Epithelial cell of esophagus (primary cell): ENCODE data around the gene DCLK1.
"Not testable (repeated sequence)": the region's sequence is repeated elsewhere in the genome, so short reads cannot be mapped to it uniquely, and the experiment has no call there.

ENCODE experiments used
- DNase-seq: peaks from one replicate; pipeline ENCODE4 v3.0.0; 2010; ENCODE audit warnings: low read depth
- H3K4me3 ChIP-seq: 2 replicates; pipeline ENCODE4 v1.5.1; 2011; ENCODE audit warnings: mild to moderate bottlenecking, low read length, control low read depth
- TF ChIP-seq, protein P1 (sequence below): IDR thresholded peaks from 2 replicates; pipeline ENCODE4 v1.5.1; 2011; ENCODE audit warnings: low read depth, mild to moderate bottlenecking, low read length, control low read depth, inconsistent platforms; ENCODE audit not compliant: insufficient read depth; ENCODE audit errors: missing control alignments

The DCLK1 gene

DNA sequence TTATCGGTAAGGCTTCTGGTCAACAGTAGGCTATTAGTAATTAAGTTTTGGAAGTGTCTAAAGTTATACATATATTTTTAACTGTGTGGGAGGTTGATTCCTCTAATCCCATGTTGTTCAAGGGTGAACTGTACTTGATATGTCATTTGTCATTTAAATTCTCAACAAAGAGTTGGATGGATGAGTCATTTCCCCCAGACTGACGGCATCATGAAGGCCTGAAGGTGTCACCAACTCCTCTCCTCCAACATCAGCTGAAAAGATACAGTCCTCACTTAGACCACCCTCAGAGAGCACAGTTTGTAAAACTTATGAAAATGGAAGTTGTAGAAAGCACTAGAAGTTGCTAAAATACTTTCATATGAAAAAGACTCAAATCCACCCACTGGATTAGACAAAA lies 48.8 kb downstream of the DCLK1 start:
- no peak for DNase-seq
- TF ChIP-seq, protein P1, sequence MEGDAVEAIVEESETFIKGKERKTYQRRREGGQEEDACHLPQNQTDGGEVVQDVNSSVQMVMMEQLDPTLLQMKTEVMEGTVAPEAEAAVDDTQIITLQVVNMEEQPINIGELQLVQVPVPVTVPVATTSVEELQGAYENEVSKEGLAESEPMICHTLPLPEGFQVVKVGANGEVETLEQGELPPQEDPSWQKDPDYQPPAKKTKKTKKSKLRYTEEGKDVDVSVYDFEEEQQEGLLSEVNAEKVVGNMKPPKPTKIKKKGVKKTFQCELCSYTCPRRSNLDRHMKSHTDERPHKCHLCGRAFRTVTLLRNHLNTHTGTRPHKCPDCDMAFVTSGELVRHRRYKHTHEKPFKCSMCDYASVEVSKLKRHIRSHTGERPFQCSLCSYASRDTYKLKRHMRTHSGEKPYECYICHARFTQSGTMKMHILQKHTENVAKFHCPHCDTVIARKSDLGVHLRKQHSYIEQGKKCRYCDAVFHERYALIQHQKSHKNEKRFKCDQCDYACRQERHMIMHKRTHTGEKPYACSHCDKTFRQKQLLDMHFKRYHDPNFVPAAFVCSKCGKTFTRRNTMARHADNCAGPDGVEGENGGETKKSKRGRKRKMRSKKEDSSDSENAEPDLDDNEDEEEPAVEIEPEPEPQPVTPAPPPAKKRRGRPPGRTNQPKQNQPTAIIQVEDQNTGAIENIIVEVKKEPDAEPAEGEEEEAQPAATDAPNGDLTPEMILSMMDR: no peak
- no peak overlapping the region for H3K4me3 ChIP-seq

DNA sequence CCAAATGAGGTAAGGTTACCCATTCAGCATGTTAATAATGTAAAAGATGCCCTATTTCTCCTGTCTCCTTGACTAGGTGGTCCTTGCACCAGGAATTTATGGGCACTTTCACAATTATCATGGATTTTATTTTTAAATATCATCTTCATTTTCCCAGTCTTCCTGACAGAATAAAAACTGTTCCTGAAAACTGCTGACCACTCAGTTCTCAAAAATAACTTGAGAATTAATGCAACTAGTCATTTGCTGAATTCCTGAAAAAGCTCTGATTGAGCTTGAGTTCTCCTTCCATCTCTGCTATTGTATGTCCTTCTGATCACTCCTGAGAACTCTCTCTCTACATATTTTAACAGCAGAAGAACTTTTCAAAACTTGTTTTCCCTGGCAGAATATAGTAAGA lies 55.0 kb downstream of the DCLK1 start:
- no peak for DNase-seq
- no peak overlapping the region for H3K4me3 ChIP-seq
- TF ChIP-seq, protein P1: no peak

DNA sequence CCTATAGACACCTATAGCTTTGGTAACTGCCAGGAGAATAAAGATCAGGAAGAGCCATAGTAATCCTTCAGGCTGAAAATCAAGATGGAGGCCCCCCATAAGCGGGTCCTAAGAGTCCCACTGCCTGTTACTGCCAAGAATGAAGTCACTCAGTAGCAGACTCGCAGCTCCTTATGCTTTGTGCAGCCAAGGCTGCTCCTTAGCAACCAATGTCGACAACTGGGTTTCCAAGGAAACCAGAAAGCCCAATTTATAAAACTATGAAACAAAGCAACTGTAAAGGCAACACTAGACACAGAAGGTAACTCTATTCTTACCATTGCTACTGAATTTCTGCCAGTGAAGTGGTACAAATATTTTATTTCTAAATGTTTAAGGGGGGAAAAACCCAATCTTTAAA lies 56.5 kb downstream of the DCLK1 start:
- DNase-seq: no peak
- no peak overlapping the region for H3K4me3 ChIP-seq
- TF ChIP-seq, protein P1: no peak

DNA sequence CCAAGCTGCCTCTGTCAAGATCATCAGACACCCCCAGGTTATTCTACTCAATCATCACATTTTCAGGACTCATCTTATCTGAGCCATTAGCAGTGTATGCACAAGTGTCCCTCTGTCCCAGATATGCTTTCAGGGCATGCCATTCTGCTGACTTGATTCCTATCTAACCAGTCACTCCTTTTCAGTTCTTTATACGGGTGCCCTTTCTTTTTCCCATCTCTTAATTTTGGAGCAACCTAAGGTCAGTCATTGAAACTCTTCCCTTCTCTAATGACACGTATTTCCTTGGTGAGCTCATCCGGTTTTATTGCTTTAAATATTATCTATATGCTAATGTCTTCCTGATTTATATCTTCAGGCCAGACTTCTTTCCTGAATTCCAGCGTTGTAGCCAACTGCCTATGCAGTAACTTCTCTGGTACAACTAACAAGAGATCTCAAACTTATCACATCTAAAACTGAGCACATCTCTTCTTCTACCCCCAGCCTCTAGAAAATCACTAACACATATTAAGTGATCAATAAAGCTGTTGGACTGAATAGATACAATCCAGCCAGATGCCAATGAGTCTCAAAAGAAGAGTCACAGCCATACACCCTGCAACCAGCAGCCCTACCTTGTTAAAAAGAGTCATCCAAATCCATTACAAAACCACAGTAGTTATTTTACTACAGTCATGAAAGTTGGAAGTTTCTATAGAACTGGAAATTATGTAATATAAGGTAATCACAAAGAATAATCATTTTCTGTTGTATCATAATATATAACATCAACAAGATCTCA lies 58.8 kb downstream of the DCLK1 start:
- no peak for DNase-seq
- TF ChIP-seq, protein P1: no peak
- H3K4me3 ChIP-seq: no peak overlapping the region

DNA sequence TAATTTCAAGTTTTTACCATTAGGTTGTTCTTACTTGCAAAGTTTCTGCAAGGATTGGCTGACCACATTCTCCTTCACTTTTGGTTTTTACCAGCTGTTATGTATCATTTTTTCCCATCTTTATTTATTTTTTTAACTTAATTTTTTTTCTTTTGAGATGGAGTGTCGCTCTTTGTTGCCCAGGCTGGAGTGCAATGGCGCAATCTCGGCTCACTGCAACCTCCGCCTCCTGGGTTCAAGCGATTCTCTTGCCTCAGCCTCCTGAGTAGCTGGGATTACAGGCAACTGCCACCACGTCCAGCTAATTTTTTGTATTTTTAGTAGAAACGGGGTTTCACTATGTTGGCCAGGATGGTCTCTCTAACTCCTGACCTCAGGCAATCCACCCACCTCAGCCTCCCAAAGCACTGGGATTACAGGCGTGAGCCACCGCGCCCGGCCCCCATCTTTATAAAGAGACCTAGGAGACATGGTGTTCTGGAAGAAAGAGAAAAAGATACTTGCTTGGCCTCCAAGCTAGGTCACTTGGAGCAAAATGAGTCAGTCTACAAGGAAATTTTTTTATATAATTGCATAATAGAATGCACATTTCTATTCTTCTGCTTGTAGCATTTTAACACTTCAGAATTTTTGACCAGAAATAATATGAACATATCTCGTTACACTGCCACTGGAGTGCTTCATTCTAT lies 60.5 kb downstream of the DCLK1 start:
- H3K4me3 ChIP-seq, DNase-seq: not testable (repeated sequence)

DNA sequence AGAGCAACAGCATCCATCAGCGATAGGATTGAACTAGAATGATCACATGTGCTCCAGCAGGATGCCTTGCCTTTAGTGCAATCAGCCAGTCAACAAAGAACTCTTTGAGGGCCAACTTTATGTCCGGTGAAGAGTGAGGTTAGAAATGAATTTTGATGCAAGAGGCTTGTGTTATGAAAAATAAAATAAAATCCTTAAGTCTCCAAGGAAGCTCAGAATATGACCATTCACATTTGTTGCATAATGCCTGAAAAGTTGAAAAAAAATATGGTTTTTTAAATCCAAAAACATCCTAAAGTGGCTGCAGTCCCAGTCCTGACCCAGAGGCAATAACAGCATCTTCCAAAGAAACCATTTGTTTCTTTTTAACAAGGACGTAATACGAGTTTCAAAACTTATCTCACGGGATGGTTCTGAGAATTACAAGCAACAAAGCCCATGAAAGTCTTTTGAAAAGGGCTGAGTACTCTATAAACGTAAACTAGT lies 61.3 kb downstream of the DCLK1 start:
- no peak for DNase-seq
- H3K4me3 ChIP-seq: no peak overlapping the region
- TF ChIP-seq, protein P1: no peak

DNA sequence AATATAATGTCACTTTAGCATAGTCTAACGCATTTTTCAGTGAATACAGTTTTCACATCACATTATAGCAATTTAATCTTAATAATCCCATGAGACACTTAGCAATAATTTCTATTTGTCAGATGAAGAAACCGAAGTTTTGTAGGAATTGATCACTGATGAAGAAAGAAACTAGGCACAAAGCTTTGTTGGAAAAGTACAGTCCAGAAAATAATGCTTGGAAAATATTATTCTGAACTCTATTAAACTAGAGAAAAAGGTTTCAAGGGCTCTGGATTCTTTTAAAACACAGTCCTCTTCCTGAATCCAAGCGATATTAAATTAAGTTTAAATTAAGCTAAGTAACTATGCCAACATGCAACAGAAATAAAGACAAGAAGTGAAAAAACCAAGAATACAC lies 62.2 kb downstream of the DCLK1 start:
- DNase-seq: no peak
- no peak overlapping the region for H3K4me3 ChIP-seq
- TF ChIP-seq, protein P1: no peak
